ENCODE measurements around the gene ASB11. TPM values are rescaled to one million over a fixed set of nuclear protein-coding genes. Genes with fewer than 3 reads are reported as not detected.

The ASB11 gene
- total RNA-seq, 2 donors from 2014 or later, result 0.52 TPM; not detected in 1

GRCh38 chrX:15245896-15246295 is 69.5 kb downstream of the ASB11 start:
- DNase-seq, result no peak
- Histone ChIP-seq H3K27me3 (no peaks in the 10 kb centered on the region), H3K36me3 (replicated peaks in 1 of 2; ENCODE audit: insufficient read depth in 1 of 2, low read depth in 2 of 2) (no peaks in the 10 kb centered on the region), H3K4me1 (no peaks in the 10 kb centered on the region), H3K4me3 (no peak overlapping the region), H3K9me3 (no peaks in the 10 kb centered on the region), H3K27ac (no peak overlapping the region)
- ATAC-seq, result no peak
- WGBS, 2 donors, result 40 to 43% methylated on average over 4 of the region's 4 CpGs
- TF ChIP-seq POLR2A (IDR thresholded peaks at IDR 0.05) (no peak), CTCF (IDR thresholded peaks at IDR 0.05) (no peak)
- intact Hi-C loops (cut with DNase I), result no loop called here

GRCh38 chrX:15244421-15244820 is 71.0 kb downstream of the ASB11 start:
- intact Hi-C loops (cut with DNase I), result no loop called here
- WGBS, 2 donors, result 80 to 81% methylated on average over 5 of the region's 5 CpGs
- H3K4me3 ChIP-seq, result no peak overlapping the region
- no peak for TF ChIP-seq CTCF (IDR thresholded peaks at IDR 0.05)
- no peak for TF ChIP-seq POLR2A (IDR thresholded peaks at IDR 0.05)
- no peaks in the 10 kb centered on the region for H3K36me3 ChIP-seq (replicated peaks in 1 of 2; ENCODE audit: insufficient read depth in 1 of 2, low read depth in 2 of 2)
- DNase-seq (no peak), ATAC-seq (no peak)
- no peaks in the 10 kb centered on the region for H3K27me3 ChIP-seq
- H3K9me3 ChIP-seq, result no peaks in the 10 kb centered on the region
- H3K27ac ChIP-seq, result no peak overlapping the region
- H3K4me1 ChIP-seq, result no peaks in the 10 kb centered on the region

- Histone ChIP-seq H3K9me3 (no peaks in the 10 kb centered on the region), H3K27me3 (no peaks in the 10 kb centered on the region), H3K27ac (no peak overlapping the region), H3K36me3 (replicated peaks in 1 of 2; ENCODE audit: insufficient read depth in 1 of 2, low read depth in 2 of 2) (no peaks in the 10 kb centered on the region), H3K4me1 (no peaks in the 10 kb centered on the region), H3K4me3 (no peak overlapping the region)
- WGBS, 2 donors, result 22 to 34% methylated on average over 5 of the region's 5 CpGs
- intact Hi-C loops (cut with DNase I), result no loop called here
- ATAC-seq (no peak), DNase-seq (peak; percentile 21 to 47 (median 24))
- TF ChIP-seq POLR2A (IDR thresholded peaks at IDR 0.05) (no peak), CTCF (IDR thresholded peaks at IDR 0.05) (peak; percentile 29 to 56 (median 36))
These were observed 72.4 kb downstream of the ASB11 start for GRCh38 chrX:15242899-15243555.

GRCh38 chrX:15241301-15241700 is 74.1 kb downstream of the ASB11 start:
- H3K27ac ChIP-seq, result no peak overlapping the region
- no peaks in the 10 kb centered on the region for H3K27me3 ChIP-seq
- H3K4me3 ChIP-seq, result no peak overlapping the region
- TF ChIP-seq POLR2A (IDR thresholded peaks at IDR 0.05), result no peak
- TF ChIP-seq CTCF (IDR thresholded peaks at IDR 0.05), result no peak
- no peaks in the 10 kb centered on the region for H3K9me3 ChIP-seq
- no peak for ATAC-seq
- no peaks in the 10 kb centered on the region for H3K4me1 ChIP-seq
- WGBS, 2 donors, result 14 to 16% methylated on average over 2 to 3 of the region's 3 CpGs
- no peaks in the 10 kb centered on the region for H3K36me3 ChIP-seq (replicated peaks in 1 of 2; ENCODE audit: insufficient read depth in 1 of 2, low read depth in 2 of 2)
- DNase-seq, result no peak
- intact Hi-C loops (cut with DNase I), result no loop called here

- no peak overlapping the region for H3K27ac ChIP-seq
- no peak for ATAC-seq
- H3K9me3 ChIP-seq, result no peaks in the 10 kb centered on the region
- DNase-seq, result no peak
- no peaks in the 10 kb centered on the region for H3K27me3 ChIP-seq
- intact Hi-C loops (cut with DNase I), result no loop called here
- 94% methylated on average over 5 of the region's 5 CpGs; no CpG with 5 or more reads in 1 of the 2 donors for WGBS, 2 donors
- H3K4me3 ChIP-seq, result no peak overlapping the region
- TF ChIP-seq POLR2A (IDR thresholded peaks at IDR 0.05) (no peak), CTCF (IDR thresholded peaks at IDR 0.05) (no peak)
- H3K4me1 ChIP-seq, result no peaks in the 10 kb centered on the region
- no peaks in the 10 kb centered on the region for H3K36me3 ChIP-seq (replicated peaks in 1 of 2; ENCODE audit: insufficient read depth in 1 of 2, low read depth in 2 of 2)
These were observed 75.0 kb downstream of the ASB11 start for GRCh38 chrX:15240414-15240813.
